Measurements from ENCODE around the gene IFT20. TPM values are rescaled to one million over a fixed set of nuclear protein-coding genes. Genes with fewer than 3 reads are reported as not detected.

Gene IFT20
- total and polyA plus RNA-seq, 9 of the 15 experiments (the other 6 are each of a cell fraction or from before 2014, with no cell fraction given) = 11.2 to 38.6 (median 20.1) TPM

GRCh38 chr17:28363186-28363585 is 27.9 kb upstream of the IFT20 start:
- in situ Hi-C loops (cut with MboI) = no loop called here
- no peak for ATAC-seq

More at GRCh38 chr17:28363186-28363585, 27.9 kb upstream of the IFT20 start:
- H3K79me2 ChIP-seq (ENCODE audit: control insufficient read depth, insufficient read depth, low read length) = peaks cover 7% of the 10 kb centered on the region
- POLR2A ChIA-PET = interaction anchor here (0.6 kb wide), 2 partner anchors 86 to 552 kb away, joined by 3 read pairs; no protein-coding TSS in a partner anchor
- H3K9me1 ChIP-seq (ENCODE audit: control insufficient read depth, insufficient read depth, low read length) = no peaks in the 10 kb centered on the region
- TF ChIP-seq SAP30 (IDR thresholded peaks at IDR 0.05; ENCODE audit: borderline replicate concordance, insufficient read depth, low read depth, low read length, poor library complexity, severe bottlenecking) (no peak), TRIM28 (IDR thresholded peaks at IDR 0.05) (no peak), BDP1 (IDR thresholded peaks at IDR 0.05; ENCODE audit: insufficient read depth, insufficient read length) (no peak), CREB3 (tag; conservative IDR thresholded peaks at IDR 0.05; ENCODE audit: low read depth) (no peak), ILF3 (IDR thresholded peaks at IDR 0.05; ENCODE audit: borderline replicate concordance) (no peak), CC2D1A (IDR thresholded peaks at IDR 0.05) (no peak), ZNF668 (CRISPR knock-in tag; IDR thresholded peaks at IDR 0.05) (no peak), MNT (conservative IDR thresholded peaks at IDR 0.05) (no peak)
- H3K9me3 ChIP-seq (replicated peaks; ENCODE audit: control insufficient read depth, insufficient read depth, low read depth, low read length) = no peaks in the 10 kb centered on the region
- peaks cover 53% of the 10 kb centered on the region for H3K36me3 ChIP-seq (ENCODE audit: control insufficient read depth, insufficient read depth, low read length)
- FAIRE-seq (no peak), DNase-seq (ENCODE audit: extremely low read depth in 1 of 4, low spot score in 3 of 4) (no peak)
- H3K27me3 ChIP-seq (ENCODE audit: control insufficient read depth in 2 of 2, insufficient read depth in 2 of 2, low read length in 2 of 2) = no peaks in the 10 kb centered on the region
- intact Hi-C loops (cut with micrococcal nuclease) = no loop called here
- no peak overlapping the region for H3K4me2 ChIP-seq (ENCODE audit: insufficient read depth, low read length)
- peaks cover 5 to 10% of the 10 kb centered on the region in 2 experiments; a peak in 3 of 5 replicates for H3K4me1 ChIP-seq (replicated peaks in 1 of 2; ENCODE audit: control insufficient read depth in 2 of 2, insufficient read depth in 2 of 2, low read length in 2 of 2)
- 89% methylated on average over 5 of the region's 5 CpGs for WGBS (ENCODE audit: insufficient coverage, low coverage, missing lambda C conversion rate)
- H3K4me3 ChIP-seq = no peak overlapping the region
- no peak overlapping the region for H3K27ac ChIP-seq (ENCODE audit: extremely low read depth, low read depth, low read length)
- H4K20me1 ChIP-seq (replicated peaks; ENCODE audit: control insufficient read depth, insufficient read depth, low read length) = no peaks in the 10 kb centered on the region
- no TSS peak for BruUV-seq (replicated peaks)
- no peak overlapping the region for H2AFZ ChIP-seq (ENCODE audit: low read depth, low read length)
- no peak overlapping the region for H3K9ac ChIP-seq (ENCODE audit: insufficient read depth in 1 of 2, low read depth in 2 of 2, low read length in 2 of 2)
- CTCF ChIA-PET (ENCODE audit: low intra/inter-chr PET ratio) = no interaction called here

Data from K562 (cell line).